Thoracic aorta (tissue), 2 donors: ENCODE data around the gene NELFCD. TPM values are rescaled to one million over a fixed set of nuclear protein-coding genes. Genes with fewer than 3 reads are reported as not detected.

ENCODE experiments used
- ATAC-seq: fragments of 150-250 bp; one replicate; pipeline ENCODE4 v1.8.0; 2017; ENCODE audit warnings: low read depth; ENCODE audit not compliant: insufficient number of reproducible peaks, low FRiP score
- DNase-seq: peaks from one replicate; pipeline ENCODE4 v3.0.0-alpha.2; 2020; ENCODE audit warnings: low spot score
- H3K27ac ChIP-seq, 2 donors: fragments of 200-600 bp; sonication (generic); 1 replicate in 1 of 2; 2 replicates in 1 of 2; pipeline ENCODE4 v1.5.1; 2016; ENCODE audit warnings: mild to moderate bottlenecking in 2 of 2, moderate library complexity in 2 of 2
- H3K27me3 ChIP-seq: fragments of 200-600 bp; sonication (generic); replicated peaks from 2 replicates; pipeline ENCODE4 v1.6.0; 2016; ENCODE audit warnings: mild to moderate bottlenecking; ENCODE audit not compliant: insufficient read depth
- H3K36me3 ChIP-seq: fragments of 200-600 bp; sonication (generic); one replicate; pipeline ENCODE4 v1.5.1; 2016
- H3K4me1 ChIP-seq, 2 donors: fragments of 200-600 bp; sonication (generic); 1 replicate in 1 of 2; 2 replicates in 1 of 2; pipeline versions ENCODE4 v1.5.1 to v1.6.0; 2016; ENCODE audit warnings: low read depth in 2 of 2, mild to moderate bottlenecking in 1 of 2; ENCODE audit not compliant: control insufficient read depth in 1 of 2
- H3K4me3 ChIP-seq: fragments of 200-600 bp; sonication (generic); 2 replicates; pipeline ENCODE4 v1.5.1; 2016; ENCODE audit warnings: mild to moderate bottlenecking
- H3K9me3 ChIP-seq: fragments of 200-600 bp; sonication (generic); 2 replicates; pipeline ENCODE4 v1.5.1; 2016
- CTCF ChIP-seq: fragments of 200-600 bp; sonication (generic); IDR thresholded peaks from one replicate; pipeline ENCODE4 v1.5.1; 2019; ENCODE audit warnings: antibody characterized with exemption
- total RNA-seq, 2 donors: library from RNA; depleted of rRNA; stranded (reverse); fragments of >200 nt; gene quantifications; one replicate each; pipeline versions ENCODE4 v1.1.0 to v1.2.3, GENCODE V29; 2016

Gene NELFCD
- total RNA-seq, 2 donors from 2014 or later = 50.9 to 52.6 TPM

GRCh38 chr20:59006864-59007664, 26.0 kb downstream of the NELFCD start, which contains the start of gene CTSZ:
CTSZ (minus strand) TSS chr20:59007254; CDS start chr20:59007128, 126 bp downstream.
- no peak for DNase-seq
- peak; percentile 64 for ATAC-seq
- peak within 1 kb of the TSS; percentile 82 to 89 for H3K27ac ChIP-seq
- H3K27me3 ChIP-seq = no peaks in the 10 kb centered on the region
- H3K4me1 ChIP-seq = peaks cover 34 to 60% of the 10 kb centered on the region in 2 donors
- peak within 1 kb of the TSS; percentile 81 for H3K4me3 ChIP-seq
- H3K36me3 ChIP-seq = peaks cover 3% of the 10 kb centered on the region
- H3K9me3 ChIP-seq = no peaks in the 10 kb centered on the region
- TF ChIP-seq CTCF = no peak

GRCh38 chr20:59007665-59008511, 26.8 kb downstream of the NELFCD start:
- Histone ChIP-seq H3K36me3 (peaks cover 3% of the 10 kb centered on the region), H3K27ac (peak overlapping the region; percentile 82 to 89), H3K4me3 (peak overlapping the region; percentile 81), H3K9me3 (no peaks in the 10 kb centered on the region), H3K4me1 (peaks cover 34 to 60% of the 10 kb centered on the region in 2 donors), H3K27me3 (no peaks in the 10 kb centered on the region)
- DNase-seq (no peak), ATAC-seq (no peak)
- TF ChIP-seq CTCF = no peak

- no peaks in the 10 kb centered on the region for H3K9me3 ChIP-seq
- no peaks in the 10 kb centered on the region for H3K36me3 ChIP-seq
- H3K27me3 ChIP-seq = no peaks in the 10 kb centered on the region
- peak overlapping the region; percentile 19 to 89 for H3K27ac ChIP-seq
- no peak for ATAC-seq
- DNase-seq = no peak
- H3K4me3 ChIP-seq = no peak overlapping the region
- peaks cover 33 to 56% of the 10 kb centered on the region in 2 donors for H3K4me1 ChIP-seq
- no peak for TF ChIP-seq CTCF
These were observed 27.8 kb downstream of the NELFCD start for GRCh38 chr20:59008715-59009336.

GRCh38 chr20:59010321-59010994, 29.4 kb downstream of the NELFCD start:
- H3K9me3 ChIP-seq = no peaks in the 10 kb centered on the region
- no peaks in the 10 kb centered on the region for H3K27me3 ChIP-seq
- no peak for DNase-seq
- no peak for TF ChIP-seq CTCF
- H3K4me1 ChIP-seq = peaks cover 19 to 54% of the 10 kb centered on the region in 2 donors
- no peaks in the 10 kb centered on the region for H3K36me3 ChIP-seq
- H3K27ac ChIP-seq = peak overlapping the region; percentile 56 to 82
- ATAC-seq = no peak
- H3K4me3 ChIP-seq = no peak overlapping the region
